Measurements from ENCODE around the gene ADAMTS13. TPM values are rescaled to one million over a fixed set of nuclear protein-coding genes. Genes with fewer than 3 reads are reported as not detected.

The ADAMTS13 gene
- total RNA-seq, 4 donors from 2014 or later: 1.7 to 4.3 (median 3.2) TPM

DNA sequence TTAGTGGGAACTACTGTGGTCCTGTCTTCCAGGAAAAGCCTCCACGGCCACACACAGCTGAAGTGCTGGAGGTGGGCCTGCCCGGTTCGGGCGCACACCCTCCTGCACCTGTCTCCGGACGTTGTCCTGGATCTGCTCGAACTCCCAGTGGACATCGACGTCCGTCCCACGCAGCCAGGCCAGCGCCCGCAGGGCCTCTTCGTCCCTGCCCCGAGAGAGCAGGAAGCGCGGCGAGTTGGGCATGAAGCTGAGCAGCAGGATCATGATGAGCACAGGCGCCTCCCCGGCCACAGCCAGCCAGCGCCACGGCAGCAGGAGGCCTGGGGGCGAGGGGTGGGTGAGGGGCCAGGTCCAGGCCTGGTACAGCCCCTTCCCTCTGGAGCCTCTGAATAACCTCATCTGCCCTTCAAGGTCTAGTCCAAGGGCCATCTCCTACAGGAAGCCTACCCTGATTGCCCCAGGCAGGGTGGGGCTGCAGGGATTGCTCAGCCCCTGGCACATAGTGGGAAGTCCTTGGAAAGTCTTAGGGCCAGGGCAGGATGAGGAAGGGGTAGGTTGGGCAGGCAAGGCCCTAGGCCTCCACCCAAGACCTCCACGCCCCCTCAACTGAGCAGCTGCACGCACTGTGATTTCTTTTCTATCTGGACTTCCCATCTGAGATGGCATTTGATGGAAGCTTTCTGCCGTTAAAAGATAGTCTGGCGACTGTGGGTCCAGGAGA lies 53.3 kb downstream of the ADAMTS13 start:
- no peak overlapping the region for H3K27ac ChIP-seq
- peaks cover 0 to 22% (median 10%) of the 10 kb centered on the region in 4 donors for H3K4me1 ChIP-seq
- WGBS, 2 donors: 90 to 92% methylated on average over 19 to 22 of the region's 27 CpGs
- no peaks in the 10 kb centered on the region for H3K9me3 ChIP-seq
- DNase-seq (ENCODE audit: low spot score in 2 of 2): no peak
- no peak overlapping the region for H3K4me3 ChIP-seq
- H3K27me3 ChIP-seq: no peaks in the 10 kb centered on the region
- peaks cover 0 to 35% (median 0%) of the 10 kb centered on the region in 3 donors for H3K36me3 ChIP-seq
- no peak for TF ChIP-seq EP300 (IDR thresholded peaks at IDR 0.05)
- TF ChIP-seq POLR2A (IDR thresholded peaks at IDR 0.05): no peak
- TF ChIP-seq, protein P1, sequence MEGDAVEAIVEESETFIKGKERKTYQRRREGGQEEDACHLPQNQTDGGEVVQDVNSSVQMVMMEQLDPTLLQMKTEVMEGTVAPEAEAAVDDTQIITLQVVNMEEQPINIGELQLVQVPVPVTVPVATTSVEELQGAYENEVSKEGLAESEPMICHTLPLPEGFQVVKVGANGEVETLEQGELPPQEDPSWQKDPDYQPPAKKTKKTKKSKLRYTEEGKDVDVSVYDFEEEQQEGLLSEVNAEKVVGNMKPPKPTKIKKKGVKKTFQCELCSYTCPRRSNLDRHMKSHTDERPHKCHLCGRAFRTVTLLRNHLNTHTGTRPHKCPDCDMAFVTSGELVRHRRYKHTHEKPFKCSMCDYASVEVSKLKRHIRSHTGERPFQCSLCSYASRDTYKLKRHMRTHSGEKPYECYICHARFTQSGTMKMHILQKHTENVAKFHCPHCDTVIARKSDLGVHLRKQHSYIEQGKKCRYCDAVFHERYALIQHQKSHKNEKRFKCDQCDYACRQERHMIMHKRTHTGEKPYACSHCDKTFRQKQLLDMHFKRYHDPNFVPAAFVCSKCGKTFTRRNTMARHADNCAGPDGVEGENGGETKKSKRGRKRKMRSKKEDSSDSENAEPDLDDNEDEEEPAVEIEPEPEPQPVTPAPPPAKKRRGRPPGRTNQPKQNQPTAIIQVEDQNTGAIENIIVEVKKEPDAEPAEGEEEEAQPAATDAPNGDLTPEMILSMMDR (IDR thresholded peaks at IDR 0.05): no peak

DNA sequence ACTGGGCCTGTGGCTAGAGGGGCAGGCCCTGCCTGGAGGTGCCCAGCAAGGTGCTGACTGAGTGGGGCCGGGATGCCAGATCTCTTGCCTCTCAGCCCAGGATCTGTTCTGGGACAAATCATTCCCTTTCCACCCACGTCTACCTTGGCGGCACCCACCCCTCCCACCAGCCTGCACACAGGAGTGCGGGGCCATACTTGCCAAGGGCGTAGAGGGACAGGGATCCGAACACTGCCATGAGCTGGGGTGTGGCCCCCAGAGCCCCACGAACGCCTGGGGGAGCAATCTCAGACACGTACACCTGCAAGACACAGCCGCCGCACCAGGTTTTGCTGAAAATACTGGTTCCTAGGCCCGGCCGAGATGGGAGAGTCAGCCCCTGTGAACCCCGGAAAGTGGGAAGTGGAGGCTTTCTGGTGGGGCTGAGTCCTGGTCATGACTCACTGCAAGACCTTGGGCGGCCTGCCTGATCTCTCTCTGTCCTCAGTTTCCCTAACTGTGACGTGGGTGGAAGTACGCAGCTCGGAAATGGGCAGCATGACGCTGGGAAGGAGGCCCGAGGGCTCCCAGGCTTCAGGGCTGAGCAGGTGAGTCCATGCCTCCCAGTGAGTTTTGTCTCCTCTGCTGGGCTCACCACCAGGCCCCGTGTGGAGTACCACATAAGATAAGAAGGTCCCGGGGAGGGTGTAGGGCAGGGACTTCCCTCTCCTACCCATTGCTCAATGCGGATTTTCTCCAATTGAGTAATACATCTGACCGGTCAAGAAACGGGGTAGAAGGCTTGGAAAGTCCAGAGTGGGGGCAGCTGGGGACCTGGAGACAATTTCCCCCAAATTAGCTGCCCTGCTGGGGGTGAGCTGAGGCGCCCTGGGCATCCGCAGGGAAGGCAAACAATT lies 54.1 kb downstream of the ADAMTS13 start:
- no peak for DNase-seq (ENCODE audit: low spot score in 2 of 2)
- Histone ChIP-seq H3K4me3 (no peak overlapping the region), H3K36me3 (peaks cover 0 to 35% (median 0%) of the 10 kb centered on the region in 3 donors), H3K27ac (no peak overlapping the region), H3K9me3 (no peaks in the 10 kb centered on the region), H3K27me3 (no peaks in the 10 kb centered on the region), H3K4me1 (peaks cover 0 to 22% (median 10%) of the 10 kb centered on the region in 4 donors)
- no peak for TF ChIP-seq POLR2A (IDR thresholded peaks at IDR 0.05)
- no peak for TF ChIP-seq EP300 (IDR thresholded peaks at IDR 0.05)
- TF ChIP-seq, protein P1 (IDR thresholded peaks at IDR 0.05): no peak
- 86 to 89% methylated on average over 27 of the region's 27 CpGs for WGBS, 2 donors

DNA sequence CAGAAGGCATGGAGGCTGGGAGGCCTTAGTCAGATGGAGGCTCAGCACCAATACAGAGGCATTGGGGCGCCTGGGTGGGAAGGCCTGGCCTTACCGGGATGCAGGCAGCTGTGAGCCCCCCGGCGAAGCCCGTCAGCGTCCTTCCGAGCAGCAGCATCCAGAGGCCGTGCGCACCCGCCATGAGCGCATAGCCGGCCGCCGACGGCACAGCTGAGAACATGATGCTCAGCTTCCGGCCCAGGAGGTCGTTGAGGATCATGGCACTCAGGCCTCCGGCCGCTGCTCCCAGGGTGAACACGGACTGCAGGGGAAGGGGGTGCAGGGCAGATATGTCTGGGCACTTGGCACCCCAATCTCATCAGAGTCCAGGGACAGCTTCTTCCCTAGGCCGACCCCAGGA lies 54.8 kb downstream of the ADAMTS13 start:
- H3K4me3 ChIP-seq: no peak overlapping the region
- no peak overlapping the region for H3K27ac ChIP-seq
- no peaks in the 10 kb centered on the region for H3K27me3 ChIP-seq
- no peak for DNase-seq (ENCODE audit: low spot score in 2 of 2)
- peaks cover 0 to 35% (median 0%) of the 10 kb centered on the region in 3 donors for H3K36me3 ChIP-seq
- 86 to 92% methylated on average over 6 to 21 of the region's 21 CpGs for WGBS, 2 donors
- peaks cover 0 to 22% (median 10%) of the 10 kb centered on the region in 4 donors for H3K4me1 ChIP-seq
- TF ChIP-seq POLR2A (IDR thresholded peaks at IDR 0.05) (no peak), EP300 (IDR thresholded peaks at IDR 0.05) (no peak)
- TF ChIP-seq, protein P1 (IDR thresholded peaks at IDR 0.05): no peak
- no peaks in the 10 kb centered on the region for H3K9me3 ChIP-seq

DNA sequence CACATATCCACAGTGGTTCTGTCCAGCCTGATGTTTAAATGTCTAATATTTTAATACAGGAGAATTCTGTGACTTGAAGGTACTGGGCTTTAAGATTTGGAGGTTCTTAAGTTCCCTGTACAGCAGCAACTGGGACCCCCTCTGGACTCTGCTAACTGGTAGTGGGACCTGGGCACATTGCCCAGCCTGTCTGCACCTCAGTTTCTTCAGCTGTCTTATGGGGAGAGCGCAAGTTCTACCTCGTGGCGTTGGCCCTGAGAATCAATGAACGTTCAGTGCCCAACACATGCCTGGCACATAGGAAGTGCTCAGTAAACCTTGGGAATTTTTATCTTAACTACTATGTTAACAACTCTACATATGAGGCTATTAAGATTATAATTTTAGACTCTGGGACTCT lies 55.3 kb downstream of the ADAMTS13 start:
- no peak for TF ChIP-seq EP300 (IDR thresholded peaks at IDR 0.05)
- no peak for TF ChIP-seq POLR2A (IDR thresholded peaks at IDR 0.05)
- TF ChIP-seq, protein P1 (IDR thresholded peaks at IDR 0.05): no peak
- WGBS, 2 donors: 88 to 94% methylated on average over 4 of the region's 4 CpGs
- Histone ChIP-seq H3K36me3 (peaks cover 0 to 35% (median 0%) of the 10 kb centered on the region in 3 donors), H3K9me3 (no peaks in the 10 kb centered on the region), H3K27me3 (no peaks in the 10 kb centered on the region), H3K4me1 (peaks cover 0 to 22% (median 10%) of the 10 kb centered on the region in 4 donors), H3K27ac (no peak overlapping the region), H3K4me3 (no peak overlapping the region)
- no peak for DNase-seq (ENCODE audit: low spot score in 2 of 2)
